NOMO-1 treated with DMSO at 0.1 percent for 48 hours (cell line): Measurements from ENCODE around the gene SCTR.

Experiments used
- DNase-seq: peaks from one replicate; lab custom pipeline; 2025; ENCODE audit not compliant: unreplicated experiment; lab: John Stamatoyannopoulos, UW

SCTR gene

GRCh38 chr2:119488245-119489214, 35.8 kb downstream of the SCTR start:
- no peak for DNase-seq

GRCh38 chr2:119487434-119488244, 36.6 kb downstream of the SCTR start:
- DNase-seq, result no peak

GRCh38 chr2:119486886-119487285, 37.4 kb downstream of the SCTR start:
- no peak for DNase-seq

GRCh38 chr2:119486196-119486827, 38.0 kb downstream of the SCTR start:
- DNase-seq, result no peak

- DNase-seq, result no peak
Measured at GRCh38 chr2:119485336-119486110, 38.8 kb downstream of the SCTR start.

- no peak for DNase-seq
Measured at GRCh38 chr2:119484834-119485233, 39.4 kb downstream of the SCTR start.

- DNase-seq, result no peak
Measured at GRCh38 chr2:119483896-119484718, 40.2 kb downstream of the SCTR start.

GRCh38 chr2:119483395-119483753, 40.9 kb downstream of the SCTR start:
- no peak for DNase-seq

GRCh38 chr2:119482481-119483394, 41.5 kb downstream of the SCTR start:
- DNase-seq, result peak; percentile 66

GRCh38 chr2:119481501-119482455, 42.5 kb downstream of the SCTR start:
- no peak for DNase-seq

- DNase-seq, result no peak
Measured at GRCh38 chr2:119480718-119481142, 43.6 kb downstream of the SCTR start.

- DNase-seq, result no peak
Measured at GRCh38 chr2:119480184-119480583, 44.1 kb downstream of the SCTR start.

- DNase-seq, result no peak
Measured at GRCh38 chr2:119478978-119479295, 45.3 kb downstream of the SCTR start.

- DNase-seq, result no peak
Measured at GRCh38 chr2:119478188-119478977, 45.9 kb downstream of the SCTR start.

- no peak for DNase-seq
Measured at GRCh38 chr2:119477113-119477505, 47.2 kb downstream of the SCTR start.

GRCh38 chr2:119476301-119477112, 47.8 kb downstream of the SCTR start:
- DNase-seq, result peak; percentile 31
